Progenitor cell of endocrine pancreas (in vitro differentiated cells): ENCODE measurements around the gene NCAPH2. TPM values are rescaled to one million over a fixed set of nuclear protein-coding genes. Genes with fewer than 3 reads are reported as not detected.

Experiments used
- DNase-seq: peaks from one replicate; pipeline ENCODE4 v3.0.0; 2021; ENCODE audit warnings: low spot score; ENCODE audit not compliant: unreplicated experiment
- H3K27ac Mint-ChIP-seq: 2 replicates; pipeline ENCODE4 v1.8.0; 2021; ENCODE audit warnings: mild to moderate bottlenecking, moderate library complexity, mixed read lengths
- H3K27me3 Mint-ChIP-seq: 2 replicates; pipeline ENCODE4 v1.8.0; 2021; ENCODE audit warnings: mixed read lengths
- H3K36me3 Mint-ChIP-seq: 2 replicates; pipeline ENCODE4 v1.8.0; 2022; ENCODE audit warnings: mixed read lengths; ENCODE audit not compliant: insufficient read depth
- H3K4me1 Mint-ChIP-seq: 2 replicates; pipeline ENCODE4 v1.8.0; 2021; ENCODE audit warnings: low read depth, mixed read lengths
- H3K4me3 Mint-ChIP-seq: 2 replicates; pipeline ENCODE4 v1.8.0; 2021; ENCODE audit warnings: low read depth, mild to moderate bottlenecking, moderate library complexity, mixed read lengths
- H3K9me3 Mint-ChIP-seq: 2 replicates; pipeline ENCODE4 v1.8.0; 2021; ENCODE audit warnings: low read depth, mixed read lengths
- total RNA-seq: library from RNA; stranded (reverse); gene quantifications from 2 replicates; pipeline ENCODE4 v1.2.1, GENCODE V29; 2021
- TF ChIP-seq, protein P1 (sequence below): fragments of 200-600 bp; sonication (generic); IDR thresholded peaks from one replicate; pipeline ENCODE4 v1.5.0; 2021; ENCODE audit warnings: antibody characterized with exemption, mild to moderate bottlenecking; ENCODE audit not compliant: unreplicated experiment

NCAPH2 gene
- total RNA-seq, 1 donor from 2014 or later: 66.5 TPM

GRCh38 chr22:50522806-50523438 lies 14.9 kb downstream of the NCAPH2 start:
- Mint-ChIP-seq H3K27me3 (peaks cover 2% of the 10 kb centered on the region), H3K4me1 (peaks cover 11% of the 10 kb centered on the region), H3K36me3 (peaks cover 4% of the 10 kb centered on the region), H3K27ac (no peak overlapping the region), H3K4me3 (no peak overlapping the region), H3K9me3 (no peaks in the 10 kb centered on the region)
- TF ChIP-seq, protein P1, sequence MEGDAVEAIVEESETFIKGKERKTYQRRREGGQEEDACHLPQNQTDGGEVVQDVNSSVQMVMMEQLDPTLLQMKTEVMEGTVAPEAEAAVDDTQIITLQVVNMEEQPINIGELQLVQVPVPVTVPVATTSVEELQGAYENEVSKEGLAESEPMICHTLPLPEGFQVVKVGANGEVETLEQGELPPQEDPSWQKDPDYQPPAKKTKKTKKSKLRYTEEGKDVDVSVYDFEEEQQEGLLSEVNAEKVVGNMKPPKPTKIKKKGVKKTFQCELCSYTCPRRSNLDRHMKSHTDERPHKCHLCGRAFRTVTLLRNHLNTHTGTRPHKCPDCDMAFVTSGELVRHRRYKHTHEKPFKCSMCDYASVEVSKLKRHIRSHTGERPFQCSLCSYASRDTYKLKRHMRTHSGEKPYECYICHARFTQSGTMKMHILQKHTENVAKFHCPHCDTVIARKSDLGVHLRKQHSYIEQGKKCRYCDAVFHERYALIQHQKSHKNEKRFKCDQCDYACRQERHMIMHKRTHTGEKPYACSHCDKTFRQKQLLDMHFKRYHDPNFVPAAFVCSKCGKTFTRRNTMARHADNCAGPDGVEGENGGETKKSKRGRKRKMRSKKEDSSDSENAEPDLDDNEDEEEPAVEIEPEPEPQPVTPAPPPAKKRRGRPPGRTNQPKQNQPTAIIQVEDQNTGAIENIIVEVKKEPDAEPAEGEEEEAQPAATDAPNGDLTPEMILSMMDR: no peak
- no peak for DNase-seq

DNA sequence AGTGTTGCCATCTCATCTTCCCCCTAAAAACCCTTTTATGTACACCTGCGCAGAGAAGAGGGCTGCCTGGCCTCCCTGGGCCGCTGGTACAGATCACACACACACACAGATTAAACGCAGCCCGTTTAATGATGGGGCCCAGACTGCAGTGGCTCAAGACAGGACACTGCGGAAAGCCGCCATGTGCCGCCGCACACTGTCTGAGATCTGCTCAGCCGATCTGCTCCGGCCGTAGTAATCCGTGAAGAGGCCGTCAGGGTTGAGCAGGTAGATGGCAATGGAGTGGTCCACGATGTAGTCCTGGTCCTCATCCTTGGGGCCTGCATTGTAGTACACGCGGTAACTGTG lies 15.4 kb downstream of the NCAPH2 start:
- H3K9me3 Mint-ChIP-seq: no peaks in the 10 kb centered on the region
- peaks cover 7% of the 10 kb centered on the region for H3K27me3 Mint-ChIP-seq
- TF ChIP-seq, protein P1: no peak
- no peak for DNase-seq
- peaks cover 4% of the 10 kb centered on the region for H3K36me3 Mint-ChIP-seq
- H3K4me3 Mint-ChIP-seq: no peak overlapping the region
- no peak overlapping the region for H3K27ac Mint-ChIP-seq
- H3K4me1 Mint-ChIP-seq: peaks cover 11% of the 10 kb centered on the region

DNA sequence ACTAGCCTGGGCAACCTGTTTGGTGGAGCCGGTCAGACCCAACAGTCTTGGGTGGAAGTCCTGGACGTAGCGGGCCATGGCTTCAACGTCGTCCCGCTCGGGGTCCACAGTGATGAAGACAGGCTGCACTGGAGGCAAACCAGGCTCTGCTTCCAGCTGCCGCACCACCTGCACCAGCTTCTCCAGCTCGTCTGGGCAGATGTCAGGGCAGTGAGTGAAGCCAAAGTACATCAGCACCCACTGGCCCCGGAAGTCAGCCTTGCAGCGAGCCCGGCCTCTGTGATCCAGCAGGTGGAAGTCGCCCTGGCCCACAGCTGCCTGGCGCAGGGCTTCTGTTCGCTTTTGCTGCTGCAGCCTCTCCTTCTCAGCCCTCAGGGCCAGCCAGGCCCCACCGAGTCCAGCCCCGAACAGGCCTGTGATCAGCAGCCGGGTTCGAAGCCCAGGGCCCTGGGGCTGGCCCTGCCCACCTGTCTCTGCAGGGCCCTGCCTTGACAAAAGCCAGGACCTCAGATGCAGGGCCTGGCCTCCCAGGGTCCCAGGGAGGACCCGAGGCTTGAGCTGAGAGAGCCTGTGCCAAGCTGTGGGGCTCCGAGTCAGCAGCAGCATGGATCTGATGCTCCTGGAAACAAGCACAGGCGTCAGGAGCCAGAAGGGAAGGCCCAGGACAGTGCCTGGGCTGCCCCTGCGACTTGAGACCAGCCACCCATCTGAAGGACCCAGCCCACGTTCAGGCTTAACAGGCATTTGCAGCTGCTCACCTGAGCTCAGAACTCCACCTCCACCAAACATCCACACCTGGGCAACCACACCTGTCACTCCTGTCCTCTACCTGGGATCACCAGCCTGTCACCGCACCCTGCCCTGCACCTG lies 16.0 kb downstream of the NCAPH2 start:
- H3K27ac Mint-ChIP-seq: peak overlapping the region; percentile 96
- TF ChIP-seq, protein P1: no peak
- H3K36me3 Mint-ChIP-seq: peaks cover 4% of the 10 kb centered on the region
- H3K9me3 Mint-ChIP-seq: no peaks in the 10 kb centered on the region
- DNase-seq: no peak
- peaks cover 11% of the 10 kb centered on the region for H3K4me1 Mint-ChIP-seq
- peak overlapping the region; percentile 83 for H3K4me3 Mint-ChIP-seq
- H3K27me3 Mint-ChIP-seq: peaks cover 13% of the 10 kb centered on the region

- Mint-ChIP-seq H3K9me3 (no peaks in the 10 kb centered on the region), H3K27me3 (peaks cover 14% of the 10 kb centered on the region), H3K4me3 (peak overlapping the region; percentile 83), H3K36me3 (peaks cover 4% of the 10 kb centered on the region), H3K4me1 (peaks cover 11% of the 10 kb centered on the region), H3K27ac (peak overlapping the region; percentile 96)
- TF ChIP-seq, protein P1: no peak
- no peak for DNase-seq
Observed at GRCh38 chr22:50524676-50525103, 16.7 kb downstream of the NCAPH2 start.

- TF ChIP-seq, protein P1: no peak
- Mint-ChIP-seq H3K27ac (peak within 1 kb of the TSS; percentile 96), H3K4me3 (peak within 1 kb of the TSS; percentile 83), H3K36me3 (peaks cover 4% of the 10 kb centered on the region), H3K4me1 (peaks cover 11% of the 10 kb centered on the region), H3K27me3 (peaks cover 14% of the 10 kb centered on the region), H3K9me3 (no peaks in the 10 kb centered on the region)
- peak; percentile 95 for DNase-seq
Observed at GRCh38 chr22:50525104-50525857, 17.3 kb downstream of the NCAPH2 start, which contains the start of gene SCO2. Gene SCO2 (minus strand): TSS chr22:50525598. CDS start chr22:50524411, 1,187 bp downstream.
